IPS-18c (cell line): ENCODE results near the gene PHF20.
"Not testable (repeated sequence)": the region's sequence is repeated elsewhere in the genome, so short reads cannot be mapped to it uniquely, and the experiment has no call there.

Experiments used
- H3K4me3 ChIP-seq: 2 replicates; pipeline ENCODE4 v1.7.0; 2013; ENCODE audit warnings: low read depth, mild to moderate bottlenecking, low read length, moderate library complexity; ENCODE audit not compliant: insufficient read depth
- H3K9me3 ChIP-seq: one replicate; pipeline ENCODE4 v1.6.1; 2013; ENCODE audit warnings: mild to moderate bottlenecking, low read length, moderate library complexity; ENCODE audit not compliant: control insufficient read depth, insufficient read depth

Gene PHF20

DNA sequence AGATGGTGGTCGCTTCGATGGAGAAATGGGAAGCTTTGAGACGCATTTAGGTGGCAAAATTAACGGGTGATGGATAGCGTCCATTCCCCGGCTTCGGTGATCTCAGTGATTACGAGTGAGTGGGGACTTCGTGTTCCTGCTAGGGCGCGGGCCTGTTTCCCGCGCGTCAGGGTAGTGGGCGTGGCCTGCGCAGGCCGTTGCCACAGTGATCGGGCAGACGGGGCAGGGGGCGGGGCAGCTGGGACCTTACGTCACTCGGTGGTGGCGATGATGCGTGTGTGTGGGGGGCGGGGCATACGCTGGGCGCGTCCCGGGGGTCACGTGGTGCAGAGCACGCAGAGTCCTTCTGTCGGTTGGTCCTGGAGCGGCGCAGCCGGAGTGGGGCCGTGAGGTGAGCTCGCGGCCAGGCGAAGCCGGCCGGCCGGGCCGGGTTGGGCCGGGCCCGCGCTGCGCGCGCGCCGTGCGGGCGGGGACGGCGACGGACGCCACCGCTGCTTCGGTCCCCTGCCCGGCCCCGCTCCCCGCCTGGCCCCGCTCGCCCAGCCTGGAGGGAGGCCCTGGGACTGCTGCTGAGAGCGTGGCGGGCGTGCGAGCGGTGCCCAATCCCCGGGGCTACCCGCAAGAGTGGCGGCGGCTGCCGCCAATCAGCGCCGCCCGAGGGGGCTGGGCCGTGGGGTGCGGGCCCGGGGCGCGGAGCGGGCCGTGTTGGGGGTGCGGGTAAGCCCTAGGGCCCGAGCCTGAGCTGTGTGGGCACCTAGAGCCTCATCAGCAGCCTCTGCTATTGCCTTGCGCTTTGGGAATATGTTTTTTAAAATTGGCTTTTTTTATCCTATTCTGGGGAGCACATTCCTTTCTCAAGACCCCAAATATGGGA is at the start of gene PHF20:
Gene PHF20 (plus strand): TSS at position 327 of the 874 bp plus-strand sequence. CDS start 29,508 bp downstream, outside the sequence.
- Histone ChIP-seq H3K9me3 (no peaks in the 10 kb centered on the region), H3K4me3 (peak within 1 kb of the TSS; percentile 63)

DNA sequence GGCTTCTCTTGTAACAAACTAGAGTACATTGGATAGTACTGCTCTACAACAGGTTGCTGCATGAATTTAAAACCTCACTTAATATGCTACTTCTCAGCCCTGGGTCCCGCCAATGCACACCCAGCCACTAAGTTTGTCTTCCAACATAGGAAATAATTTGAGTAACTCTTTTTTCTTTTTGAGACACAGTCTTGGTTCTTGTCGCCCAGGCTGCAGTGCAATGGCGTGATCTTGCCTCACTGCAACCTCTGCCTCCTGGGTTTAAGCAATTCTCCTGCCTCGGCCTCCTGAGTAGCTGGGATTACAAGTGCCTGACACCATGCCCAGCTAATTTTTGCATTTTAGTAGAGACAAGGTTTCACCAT is 48.6 kb upstream of the PHF20 start:
- H3K9me3 ChIP-seq, H3K4me3 ChIP-seq: not testable (repeated sequence)

DNA sequence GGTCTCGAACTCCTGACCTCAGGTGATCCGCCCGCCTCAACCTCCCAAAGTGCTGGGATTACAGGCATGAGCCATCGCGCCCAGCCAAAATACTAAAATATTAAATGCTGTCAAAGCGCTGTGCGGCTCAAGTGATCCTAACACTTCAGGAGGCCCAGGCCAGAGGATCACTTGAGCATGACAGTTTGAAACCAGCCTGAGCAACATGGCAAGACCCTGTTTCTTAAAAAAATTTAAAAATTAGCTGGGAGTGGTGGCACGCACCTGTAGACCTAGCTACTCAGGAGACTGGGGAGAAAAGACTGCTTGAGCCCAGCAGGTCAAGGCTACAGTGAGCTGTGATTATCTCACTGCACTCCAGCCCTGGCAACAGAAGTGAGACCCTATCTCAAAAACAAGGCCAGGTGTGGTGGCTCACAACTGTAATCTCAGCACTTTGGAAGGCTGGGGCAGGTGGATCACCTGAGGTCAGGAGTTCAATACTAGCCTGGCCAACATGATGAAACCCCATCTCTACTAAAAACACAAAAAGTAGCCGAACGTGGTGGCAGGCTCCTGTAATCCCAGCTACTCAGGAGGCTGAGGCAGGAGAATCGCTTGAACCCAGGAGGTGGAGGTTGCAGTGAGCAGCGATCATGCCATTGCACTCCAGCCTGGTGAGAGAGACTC is 48.0 kb upstream of the PHF20 start:
- not testable (repeated sequence) for H3K9me3 ChIP-seq, H3K4me3 ChIP-seq

DNA sequence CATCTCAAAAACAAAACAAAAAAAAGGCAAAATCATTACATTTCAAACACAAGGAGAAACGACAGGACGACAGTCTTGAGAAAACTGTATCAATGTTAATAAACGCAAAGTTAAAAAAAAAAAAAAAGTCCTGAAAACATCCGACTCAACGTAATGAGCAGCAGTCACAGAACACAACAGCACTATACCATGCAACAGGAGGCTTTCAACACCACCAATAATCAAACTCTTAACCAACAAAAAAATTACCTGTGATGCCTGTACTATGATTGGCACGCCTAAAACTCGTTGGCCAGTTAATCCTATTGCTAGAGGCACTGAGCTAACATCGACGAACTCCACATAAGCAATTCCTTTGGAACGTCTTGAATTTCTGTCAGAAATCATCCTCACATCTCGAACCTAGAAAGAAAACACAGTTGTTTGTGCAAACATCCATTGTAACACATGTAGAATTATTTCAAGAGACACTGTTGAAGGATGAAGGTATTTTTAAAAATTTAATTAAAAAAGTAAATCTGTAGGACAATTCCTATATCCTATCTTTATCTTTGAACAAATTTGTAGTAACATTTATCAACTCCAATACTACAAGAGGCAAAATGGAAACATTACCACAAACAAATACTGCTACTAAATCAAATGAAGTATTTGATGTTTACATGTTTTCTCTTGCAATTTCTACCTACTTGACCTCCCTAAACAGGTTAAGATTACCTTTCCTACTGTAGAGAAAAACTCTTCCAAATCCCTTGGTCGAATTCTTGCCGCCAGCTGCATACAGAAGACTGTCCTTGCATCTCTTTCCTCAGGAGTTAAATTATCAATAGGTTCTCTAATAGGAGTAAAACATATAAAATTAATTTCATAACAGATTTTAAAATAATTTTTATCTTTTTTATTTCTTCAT is 47.2 kb upstream of the PHF20 start:
- H3K9me3 ChIP-seq, result no peaks in the 10 kb centered on the region

DNA sequence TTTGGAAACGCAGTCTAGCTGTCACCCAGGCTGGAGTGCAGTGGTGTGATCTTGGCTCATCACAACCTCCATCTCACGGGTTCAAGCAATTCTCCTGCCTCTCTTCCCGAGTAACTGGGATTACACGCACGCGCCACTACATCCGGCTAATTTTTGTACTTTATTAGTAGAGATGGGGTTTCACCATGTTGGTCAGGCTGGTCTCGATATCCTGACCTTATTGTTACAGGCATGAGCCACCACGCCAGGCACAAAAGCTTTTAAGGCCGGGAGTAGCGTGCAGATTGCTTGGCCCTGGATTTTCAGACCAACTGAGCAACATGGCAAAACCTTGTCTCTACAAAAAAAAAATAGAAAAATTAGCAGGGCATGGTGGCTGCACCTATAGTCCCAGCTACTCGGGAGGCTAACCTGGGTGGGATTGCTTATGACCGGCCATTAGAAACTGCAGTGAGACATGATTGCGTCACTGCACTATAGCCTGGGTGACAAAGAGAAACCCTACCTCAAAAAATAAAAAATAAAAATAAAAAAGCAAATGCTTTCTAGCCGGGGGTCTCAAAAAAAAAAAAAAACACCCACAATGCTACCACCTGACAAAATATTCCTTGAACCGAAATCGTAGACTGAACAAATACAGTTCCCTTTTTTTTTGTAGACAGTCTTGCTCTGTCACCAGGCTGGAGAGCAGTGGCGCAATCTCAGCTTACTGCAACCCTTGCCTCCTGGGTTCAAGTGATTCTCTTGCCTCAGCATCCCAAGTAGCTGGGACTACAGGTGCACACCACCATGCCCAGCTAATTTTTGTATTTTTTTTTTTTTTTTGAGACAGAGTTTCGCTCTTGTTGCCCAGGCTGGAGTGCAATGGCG is 44.7 kb upstream of the PHF20 start:
- no peaks in the 10 kb centered on the region for H3K9me3 ChIP-seq

More for the DNA sequence above, 47.2 kb upstream of the PHF20 start:
- no peak overlapping the region for H3K4me3 ChIP-seq

DNA sequence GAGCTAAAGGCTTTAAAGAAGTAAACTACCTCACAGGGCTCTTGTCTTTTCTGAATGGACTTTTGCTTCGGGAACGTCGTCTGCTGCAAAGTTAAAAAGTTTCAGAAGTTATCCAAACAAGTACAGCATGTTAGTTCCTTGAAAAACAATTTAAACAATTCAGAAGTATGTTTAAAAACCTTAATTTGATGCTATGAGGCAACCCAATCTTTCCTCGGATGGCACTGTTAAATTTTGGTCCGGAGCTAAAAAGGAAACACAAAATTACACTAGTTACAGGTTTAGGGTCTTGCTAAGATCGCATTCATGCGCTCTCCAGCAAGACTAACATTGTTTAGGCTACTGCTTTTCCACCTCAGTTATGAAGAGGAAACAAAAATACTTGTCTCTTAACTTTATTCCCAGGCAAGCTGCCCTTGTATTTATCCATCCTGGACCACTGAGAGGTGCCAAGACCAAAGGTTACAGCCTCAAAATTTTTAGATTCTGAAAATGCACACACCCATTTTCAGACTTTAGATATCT is 42.5 kb upstream of the PHF20 start:
- H3K9me3 ChIP-seq, result no peaks in the 10 kb centered on the region

More for the DNA sequence above, 44.7 kb upstream of the PHF20 start:
- no peak overlapping the region for H3K4me3 ChIP-seq

DNA sequence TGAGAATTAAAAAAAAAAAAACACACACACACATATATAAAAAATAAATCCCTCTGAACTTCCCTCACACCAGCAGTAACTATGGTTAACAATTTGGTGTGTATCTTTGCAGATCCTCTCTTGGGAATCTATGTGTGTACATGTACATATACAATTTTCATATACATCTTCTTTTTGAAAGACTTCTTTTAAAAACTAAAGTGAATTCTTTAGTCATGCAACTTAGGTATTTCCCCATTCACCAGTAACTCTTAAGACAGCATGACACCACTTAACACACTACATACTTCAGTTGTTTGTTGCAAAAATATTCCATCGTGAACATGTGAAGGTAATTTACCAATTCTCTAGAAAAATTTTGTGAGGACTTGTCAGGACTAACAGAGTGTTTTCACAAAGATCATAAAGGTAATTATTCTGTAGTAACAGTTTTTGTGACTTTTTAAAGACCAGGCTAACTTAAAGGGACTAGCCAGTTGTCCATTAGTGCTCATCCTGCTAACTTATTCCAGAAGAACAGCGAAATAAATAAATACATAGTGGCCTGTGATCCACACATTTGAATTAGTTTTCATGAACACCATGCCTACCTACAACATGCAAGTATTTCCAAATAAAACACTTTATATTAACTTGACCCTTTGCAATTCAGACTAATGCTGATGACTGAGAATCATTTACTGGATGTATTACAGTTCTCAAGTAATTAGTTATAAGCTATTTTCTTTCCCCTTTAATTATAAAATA is 41.8 kb upstream of the PHF20 start:
- no peaks in the 10 kb centered on the region for H3K9me3 ChIP-seq
- H3K4me3 ChIP-seq, result no peak overlapping the region

More for the DNA sequence above, 42.5 kb upstream of the PHF20 start:
- no peak overlapping the region for H3K4me3 ChIP-seq

DNA sequence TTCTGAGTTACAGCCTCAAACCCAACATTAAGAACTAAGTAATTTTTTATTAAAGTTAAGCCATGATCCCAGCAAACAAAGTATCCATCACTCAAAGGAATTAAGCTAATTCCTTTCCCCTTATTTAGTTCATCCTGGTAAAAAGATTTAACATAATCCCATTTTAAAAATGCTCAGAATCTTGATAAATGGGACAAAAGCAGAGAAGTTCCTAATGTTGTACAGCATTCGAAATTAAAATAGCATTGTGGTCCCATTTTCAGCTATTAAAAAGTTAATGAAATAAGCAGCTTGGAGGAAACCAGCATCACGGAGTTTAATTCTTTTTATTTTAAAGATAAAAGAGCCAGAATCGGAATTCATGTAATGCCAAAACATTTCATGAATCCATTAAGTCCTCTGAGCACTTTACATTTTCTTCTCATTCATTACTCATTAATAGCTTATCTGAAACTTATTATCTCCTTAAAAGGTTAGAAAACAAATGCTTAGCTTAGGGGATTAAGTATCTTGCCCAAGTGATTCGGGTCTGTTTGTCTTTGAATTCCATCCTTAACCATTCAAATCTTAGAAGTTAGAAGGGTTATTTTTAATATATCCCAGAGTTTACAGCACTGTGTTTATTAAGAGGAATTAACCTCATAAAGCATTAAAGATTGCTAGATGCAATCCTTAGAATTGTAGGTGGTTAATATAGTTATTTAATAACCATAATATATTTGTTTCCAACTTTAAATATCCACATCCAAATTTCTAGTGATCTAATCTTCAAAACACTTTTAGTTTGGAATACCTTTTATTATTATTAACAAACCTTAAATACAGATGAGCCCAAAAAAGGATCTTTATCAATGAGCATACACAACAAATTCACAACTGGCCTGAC is 41.0 kb upstream of the PHF20 start:
- H3K9me3 ChIP-seq, result no peaks in the 10 kb centered on the region

DNA sequence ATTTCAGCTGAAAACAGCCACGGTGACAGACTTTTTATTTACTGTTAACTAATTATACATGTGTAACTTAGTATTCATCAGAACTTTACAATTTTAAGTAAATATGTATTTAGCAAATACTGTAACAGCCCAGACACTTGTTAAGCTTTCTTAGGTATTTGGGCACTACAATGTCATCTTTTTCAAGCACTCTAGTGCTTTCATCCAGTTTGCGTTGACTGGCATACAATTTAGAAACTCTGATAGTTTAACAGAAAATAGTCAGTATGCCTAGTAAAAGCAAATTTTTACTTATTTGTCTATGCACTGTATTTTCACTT is 40.4 kb upstream of the PHF20 start:
- Histone ChIP-seq H3K4me3 (no peak overlapping the region), H3K9me3 (no peaks in the 10 kb centered on the region)

More for the DNA sequence above, 41.0 kb upstream of the PHF20 start:
- no peak overlapping the region for H3K4me3 ChIP-seq

DNA sequence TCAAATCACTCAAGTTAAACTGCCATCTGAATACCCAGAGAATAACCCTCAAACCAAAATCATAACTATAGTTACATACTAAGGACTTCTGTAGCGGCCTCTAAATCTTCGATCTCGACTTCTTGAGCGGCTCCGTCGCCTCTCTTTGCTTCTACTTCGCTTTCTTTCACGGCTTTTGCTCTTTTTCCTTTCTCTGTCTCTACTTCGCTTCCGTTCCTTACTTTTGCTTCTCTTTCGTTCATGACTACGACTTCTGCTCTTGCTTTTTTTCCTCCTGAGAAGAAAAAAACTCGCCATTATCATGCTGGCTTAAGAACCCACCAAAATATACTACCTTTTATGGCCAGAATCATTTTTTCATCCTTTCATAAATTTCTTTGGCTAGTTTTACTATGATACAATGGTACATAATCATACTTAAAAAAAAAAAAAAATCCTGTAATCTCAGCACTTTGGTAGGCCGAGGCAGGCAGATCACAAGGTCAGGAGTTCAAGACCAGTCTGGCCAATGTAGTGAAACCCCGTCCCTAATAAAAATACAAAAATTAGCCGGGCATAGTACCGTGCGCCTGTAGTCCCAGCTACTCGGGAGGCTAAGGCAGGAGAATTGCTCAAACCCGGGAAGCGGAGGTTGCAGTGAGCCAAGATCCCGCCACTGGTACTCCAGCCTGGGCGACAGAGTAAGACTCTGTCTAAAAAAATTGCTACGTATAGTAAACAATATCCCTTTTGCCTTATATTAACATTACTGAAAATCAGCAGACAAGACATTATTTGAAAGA is 39.8 kb upstream of the PHF20 start:
- H3K4me3 ChIP-seq, result no peak overlapping the region
- no peaks in the 10 kb centered on the region for H3K9me3 ChIP-seq

DNA sequence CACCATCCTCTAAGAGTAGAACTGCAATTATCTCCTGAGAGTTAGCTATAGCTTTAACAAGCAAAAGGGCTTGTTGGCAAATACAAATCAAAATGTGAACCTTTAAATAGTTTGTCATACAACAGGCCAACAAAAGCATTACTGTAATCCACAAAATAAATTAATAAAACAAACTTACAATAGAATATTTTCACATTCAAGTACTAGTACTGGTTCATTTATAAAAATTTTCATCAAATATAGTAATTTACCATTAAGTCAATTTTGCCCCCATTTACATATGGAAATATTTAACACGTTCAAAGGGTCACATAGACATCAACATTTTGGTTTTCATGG is 39.2 kb upstream of the PHF20 start:
- Histone ChIP-seq H3K9me3 (no peaks in the 10 kb centered on the region), H3K4me3 (no peak overlapping the region)

DNA sequence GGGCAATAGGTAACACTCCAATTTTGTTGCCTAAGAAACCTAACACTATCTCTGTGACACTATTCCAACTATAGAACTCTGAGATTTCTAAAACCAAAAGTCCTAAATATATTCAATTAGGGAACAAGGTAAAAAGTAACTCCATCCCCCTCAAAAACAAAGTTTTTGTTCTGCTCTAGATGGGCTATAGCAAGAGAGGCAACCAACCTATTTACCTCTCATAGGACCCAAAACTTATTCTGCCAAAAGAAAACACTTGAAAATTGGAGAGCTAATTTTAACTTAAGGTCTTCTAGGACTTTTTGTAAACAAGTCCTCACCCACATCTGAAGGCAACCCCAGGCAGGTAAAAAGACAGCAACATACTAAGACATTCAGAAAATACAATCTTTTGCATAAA is 37.4 kb upstream of the PHF20 start:
- Histone ChIP-seq H3K9me3 (no peaks in the 10 kb centered on the region), H3K4me3 (no peak overlapping the region)

DNA sequence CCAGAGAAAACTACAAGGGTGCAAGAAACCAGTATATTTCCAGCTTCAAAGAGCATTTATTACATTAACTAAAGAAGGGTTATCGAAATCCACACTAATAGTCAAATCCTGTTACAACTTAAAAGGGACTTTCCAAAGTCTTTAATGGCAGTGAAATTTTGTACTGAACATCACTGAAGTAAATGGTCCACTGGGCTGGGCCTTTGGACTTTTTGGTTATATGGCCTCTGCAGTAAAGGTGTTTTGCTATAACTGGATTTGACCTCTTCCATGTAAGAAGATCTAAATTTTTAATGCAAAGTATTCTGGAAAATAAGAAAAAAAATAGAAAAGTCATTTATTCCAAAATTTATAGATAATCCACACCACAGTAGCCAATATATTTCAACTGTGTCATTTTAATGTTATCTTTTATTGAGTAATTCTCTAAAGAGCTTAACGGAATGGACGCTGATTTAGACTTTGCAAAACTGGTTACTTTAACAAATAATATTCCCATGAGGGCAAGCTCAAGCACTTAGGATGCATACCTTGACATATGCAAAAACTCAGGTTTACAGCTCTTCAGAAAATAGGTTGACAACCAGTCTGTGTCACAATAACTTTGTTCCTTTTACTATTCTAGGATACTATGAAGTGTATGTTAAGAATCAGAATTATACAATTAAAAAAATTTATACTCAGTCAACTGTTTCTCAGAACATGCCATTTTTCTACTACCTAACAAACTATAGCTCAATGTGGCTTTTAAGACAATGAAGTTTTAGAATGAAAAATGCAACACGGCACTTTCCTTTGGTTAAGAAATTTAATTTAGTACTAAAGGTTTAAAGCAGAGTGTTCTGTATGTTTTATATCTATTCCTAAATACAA is 36.8 kb upstream of the PHF20 start:
- Histone ChIP-seq H3K9me3 (no peaks in the 10 kb centered on the region), H3K4me3 (no peak overlapping the region)
